D721Med (cell line): ENCODE data around the gene UGT2B15.
"Not testable (repeated sequence)": the region's sequence is repeated elsewhere in the genome, so short reads cannot be mapped to it uniquely, and the experiment has no call there.

Experiments used
- DNase-seq: peaks from one replicate; pipeline ENCODE4 v3.0.0; 2011; ENCODE audit warnings: low spot score; ENCODE audit not compliant: insufficient read length
- FAIRE-seq: peaks from 2 replicates; lab custom pipeline; 2011; peaks lifted over from hg19 to GRCh38; lab: Jason Lieb, UNC
- TF ChIP-seq, protein P1 (sequence below): IDR thresholded peaks from 2 replicates; pipeline ENCODE4 v1.5.1; 2012; ENCODE audit warnings: mild to moderate bottlenecking, control low read depth; ENCODE audit not compliant: insufficient read depth; ENCODE audit errors: missing control alignments

The UGT2B15 gene

DNA sequence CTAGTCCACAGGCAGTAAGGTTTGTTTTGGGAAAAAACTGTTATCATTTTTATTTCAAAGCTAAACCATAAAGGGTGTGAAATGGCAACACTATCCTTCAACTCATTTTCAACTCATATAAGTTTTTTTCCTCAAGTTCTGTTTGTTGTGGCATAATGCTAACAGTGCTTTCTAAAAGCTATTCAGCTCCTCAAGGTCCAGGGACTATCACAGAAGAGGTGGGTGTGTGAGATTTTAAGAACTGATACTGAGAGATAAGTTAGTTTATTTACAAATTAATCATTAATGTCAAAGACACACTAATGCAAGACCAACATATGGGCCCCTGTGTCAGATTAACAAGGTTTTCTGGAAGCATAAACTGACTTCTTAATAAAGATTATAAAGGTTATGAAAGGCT, 11.8 kb downstream of the UGT2B15 start:
- TF ChIP-seq, protein P1, sequence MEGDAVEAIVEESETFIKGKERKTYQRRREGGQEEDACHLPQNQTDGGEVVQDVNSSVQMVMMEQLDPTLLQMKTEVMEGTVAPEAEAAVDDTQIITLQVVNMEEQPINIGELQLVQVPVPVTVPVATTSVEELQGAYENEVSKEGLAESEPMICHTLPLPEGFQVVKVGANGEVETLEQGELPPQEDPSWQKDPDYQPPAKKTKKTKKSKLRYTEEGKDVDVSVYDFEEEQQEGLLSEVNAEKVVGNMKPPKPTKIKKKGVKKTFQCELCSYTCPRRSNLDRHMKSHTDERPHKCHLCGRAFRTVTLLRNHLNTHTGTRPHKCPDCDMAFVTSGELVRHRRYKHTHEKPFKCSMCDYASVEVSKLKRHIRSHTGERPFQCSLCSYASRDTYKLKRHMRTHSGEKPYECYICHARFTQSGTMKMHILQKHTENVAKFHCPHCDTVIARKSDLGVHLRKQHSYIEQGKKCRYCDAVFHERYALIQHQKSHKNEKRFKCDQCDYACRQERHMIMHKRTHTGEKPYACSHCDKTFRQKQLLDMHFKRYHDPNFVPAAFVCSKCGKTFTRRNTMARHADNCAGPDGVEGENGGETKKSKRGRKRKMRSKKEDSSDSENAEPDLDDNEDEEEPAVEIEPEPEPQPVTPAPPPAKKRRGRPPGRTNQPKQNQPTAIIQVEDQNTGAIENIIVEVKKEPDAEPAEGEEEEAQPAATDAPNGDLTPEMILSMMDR = no peak
- DNase-seq = no peak
- no peak for FAIRE-seq

DNA sequence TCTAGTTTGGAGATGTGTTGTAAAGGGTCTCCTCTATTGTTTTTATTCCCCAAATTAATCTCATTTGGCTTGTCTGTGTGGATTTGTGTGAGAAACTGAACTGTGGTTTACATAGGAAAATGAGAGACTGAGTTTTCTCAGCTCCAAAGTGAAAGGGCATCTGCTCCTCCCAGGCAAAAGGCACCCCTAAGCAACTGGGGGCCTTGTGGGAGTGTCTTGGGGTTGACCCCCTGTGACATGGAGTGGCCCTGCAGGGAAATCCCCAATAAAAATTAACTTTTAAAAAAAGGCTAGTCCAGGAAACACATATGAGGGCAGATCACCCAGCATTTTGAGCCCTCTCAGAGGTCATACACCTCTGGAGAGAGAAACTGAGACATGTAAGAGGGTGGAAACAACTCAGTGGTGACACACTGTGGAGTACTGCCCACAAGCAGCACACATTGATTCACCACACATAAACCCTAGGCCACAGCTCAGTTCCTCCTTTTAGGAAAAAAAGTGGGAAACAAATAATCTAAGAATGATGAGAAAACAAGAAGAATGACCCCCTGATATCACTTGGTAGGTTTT, 13.3 kb downstream of the UGT2B15 start:
- not testable (repeated sequence) for DNase-seq, FAIRE-seq

DNA sequence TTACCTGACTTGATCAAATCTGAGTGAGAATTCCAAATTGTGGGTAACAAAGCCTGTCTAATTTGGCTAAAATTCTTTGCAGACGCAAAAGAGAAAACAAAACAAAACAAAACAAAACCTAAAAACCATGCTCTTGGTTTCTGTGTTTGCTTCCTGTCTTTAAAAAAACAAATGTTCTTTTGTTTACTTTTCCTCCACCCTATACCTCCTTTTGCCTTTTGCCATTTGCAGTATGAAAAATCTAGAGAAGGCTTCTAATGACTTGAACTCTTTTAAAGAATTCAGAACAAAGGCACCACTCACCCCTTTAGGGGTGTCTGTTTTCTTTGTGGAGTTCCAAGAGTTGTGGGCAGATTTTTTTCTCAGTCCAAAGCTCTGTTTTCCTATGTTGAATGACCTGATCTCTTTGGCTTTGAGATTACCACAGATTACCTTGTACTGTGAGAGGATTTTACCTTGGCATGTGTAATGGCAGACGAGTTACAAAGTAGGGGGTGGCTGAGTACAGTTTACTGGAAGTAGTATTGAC, 13.9 kb downstream of the UGT2B15 start:
- not testable (repeated sequence) for FAIRE-seq, DNase-seq

DNA sequence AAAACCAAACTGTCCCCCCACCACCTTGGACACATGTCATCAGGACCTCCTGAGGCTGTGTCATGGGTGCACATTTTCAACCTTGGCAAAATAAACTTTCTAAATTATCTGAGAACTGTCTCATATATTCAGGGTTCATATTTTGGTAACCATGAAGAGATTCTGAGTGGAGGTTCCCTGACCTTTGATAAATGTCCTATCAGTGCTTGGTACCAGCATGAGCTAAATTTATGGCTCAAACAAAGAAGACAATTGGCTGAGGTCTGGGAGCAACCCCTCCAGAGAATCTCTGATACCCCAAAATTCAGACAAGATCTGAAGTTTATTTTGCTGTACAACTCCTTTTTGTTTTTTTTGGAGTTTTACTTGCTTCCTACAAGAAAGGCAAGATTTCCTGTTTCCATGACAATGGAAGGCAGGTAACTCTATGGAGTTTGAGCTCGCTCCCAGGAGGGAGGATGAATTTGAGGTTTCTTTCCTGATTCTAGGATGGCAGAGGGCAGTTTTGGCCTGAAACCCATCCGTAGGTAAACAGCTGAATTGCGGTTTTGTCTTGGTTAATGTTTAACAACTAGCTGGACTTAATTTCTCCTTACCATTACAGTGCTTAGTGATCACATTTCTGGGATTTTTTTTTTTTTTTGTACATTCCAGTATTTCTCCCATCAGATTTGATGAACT, 14.5 kb downstream of the UGT2B15 start:
- DNase-seq = no peak
- TF ChIP-seq, protein P1 = no peak
- no peak for FAIRE-seq

DNA sequence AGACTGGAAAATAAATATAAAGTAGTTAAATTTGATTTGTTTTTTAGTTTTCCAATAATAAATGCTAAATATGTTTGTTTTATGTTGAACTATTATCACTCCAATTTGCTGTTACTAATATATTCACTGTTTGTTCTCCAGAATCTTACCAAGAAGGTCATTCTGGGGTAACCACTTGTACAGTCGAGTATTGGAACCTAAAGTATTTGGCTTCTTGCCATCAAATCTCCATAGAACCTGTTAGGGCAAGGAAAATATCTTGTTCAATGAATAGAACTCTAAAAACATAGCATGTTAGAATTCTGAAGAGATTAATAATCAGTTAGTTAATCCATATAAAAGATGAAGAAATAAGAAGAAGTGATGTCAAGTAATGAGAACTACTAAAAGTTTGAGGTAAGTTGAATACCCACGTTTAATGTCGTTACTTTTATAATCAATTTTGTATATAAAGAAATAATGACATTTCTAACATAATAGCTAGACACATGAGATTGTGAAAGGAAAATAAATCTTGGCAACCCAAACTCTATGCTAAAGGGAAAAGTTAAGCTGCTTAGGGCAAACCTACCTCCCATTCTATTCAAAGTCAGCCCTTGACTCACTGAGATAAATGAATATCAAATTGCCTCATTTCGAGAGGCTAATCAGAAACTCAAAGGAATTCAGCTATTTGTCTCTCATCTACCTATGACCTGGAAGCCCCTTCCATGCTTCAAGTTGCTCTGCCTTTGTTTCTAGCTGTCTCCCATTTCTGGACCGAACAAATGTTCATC, 15.3 kb downstream of the UGT2B15 start:
- no peak for DNase-seq
- FAIRE-seq = peak; percentile 38
- TF ChIP-seq, protein P1 = no peak

DNA sequence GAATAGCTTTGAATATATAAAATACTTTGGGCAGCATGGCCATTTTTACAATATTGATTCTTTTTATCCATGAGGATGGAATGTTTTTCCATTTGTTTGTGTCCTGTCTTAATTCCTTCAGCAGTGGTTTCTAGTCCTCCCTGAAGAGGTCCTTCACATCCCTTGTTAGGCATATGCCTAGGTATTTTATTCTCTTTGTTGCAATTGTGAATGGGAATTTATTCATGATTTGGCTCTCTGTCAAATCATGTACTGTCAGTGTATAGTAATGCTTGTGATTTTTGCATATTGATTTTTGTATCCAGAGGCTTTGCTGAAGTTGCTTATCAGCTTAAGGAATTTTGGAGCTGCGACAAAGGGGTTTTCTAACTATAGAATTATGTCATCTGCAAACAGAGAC, 18.5 kb downstream of the UGT2B15 start:
- DNase-seq (no peak), FAIRE-seq (no peak)
- TF ChIP-seq, protein P1 = no peak

DNA sequence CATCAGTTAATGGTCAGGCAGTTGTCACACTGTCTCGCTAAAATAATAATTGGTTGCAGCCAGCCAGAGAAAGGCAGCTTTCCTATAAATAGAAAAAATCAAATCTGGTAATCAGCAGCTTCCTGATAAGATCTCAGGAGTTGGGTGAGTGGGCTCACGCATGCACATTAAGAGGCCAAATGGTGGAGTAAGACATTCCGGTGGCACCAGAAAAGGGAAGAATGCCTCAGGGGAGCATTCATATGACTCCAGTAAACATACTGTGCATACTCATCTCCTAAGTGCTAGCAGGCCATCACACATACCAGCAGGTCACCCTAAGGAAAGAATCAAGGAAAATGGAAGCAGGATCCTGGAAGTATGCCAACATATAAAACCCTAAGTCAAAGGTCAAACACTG, 40.1 kb downstream of the UGT2B15 start:
- DNase-seq (no peak), FAIRE-seq (no peak)
- TF ChIP-seq, protein P1 = no peak

DNA sequence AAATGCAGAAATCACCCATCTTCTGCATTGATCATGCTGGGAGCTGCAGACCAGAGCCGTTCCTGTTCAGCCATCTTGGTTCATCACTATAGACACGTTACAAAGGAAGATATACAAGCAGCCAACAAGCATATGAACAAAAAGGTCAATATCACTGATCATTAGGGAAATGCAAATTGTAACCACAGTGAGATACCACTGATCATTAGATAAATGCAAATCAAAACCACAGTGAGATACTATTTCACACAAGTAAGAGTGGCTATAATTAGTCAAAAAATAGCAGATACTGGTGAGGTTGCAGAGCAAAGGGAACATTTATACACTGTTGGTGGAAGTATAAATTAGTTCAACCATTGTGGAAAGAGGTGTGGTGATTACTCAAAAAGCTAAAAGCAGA, 47.7 kb downstream of the UGT2B15 start:
- not testable (repeated sequence) for FAIRE-seq, DNase-seq
